ENCODE measurements around the gene SC5D.
A peak's percentile ranks its signal among the peaks of the same experiment; 100 is the strongest.

The SC5D gene

GRCh38 chr11:121293288-121293594 lies 670 bp downstream of the SC5D start:
- TF ChIP-seq POLR2A (IDR thresholded peaks at IDR 0.05; ENCODE audit: extremely low read depth, insufficient read length) (no peak), MAX (IDR thresholded peaks at IDR 0.05; ENCODE audit: low read depth, low read length) (no peak), MYC (IDR thresholded peaks at IDR 0.05; ENCODE audit: low read depth, low read length) (no peak)
- TF ChIP-seq, protein P1, sequence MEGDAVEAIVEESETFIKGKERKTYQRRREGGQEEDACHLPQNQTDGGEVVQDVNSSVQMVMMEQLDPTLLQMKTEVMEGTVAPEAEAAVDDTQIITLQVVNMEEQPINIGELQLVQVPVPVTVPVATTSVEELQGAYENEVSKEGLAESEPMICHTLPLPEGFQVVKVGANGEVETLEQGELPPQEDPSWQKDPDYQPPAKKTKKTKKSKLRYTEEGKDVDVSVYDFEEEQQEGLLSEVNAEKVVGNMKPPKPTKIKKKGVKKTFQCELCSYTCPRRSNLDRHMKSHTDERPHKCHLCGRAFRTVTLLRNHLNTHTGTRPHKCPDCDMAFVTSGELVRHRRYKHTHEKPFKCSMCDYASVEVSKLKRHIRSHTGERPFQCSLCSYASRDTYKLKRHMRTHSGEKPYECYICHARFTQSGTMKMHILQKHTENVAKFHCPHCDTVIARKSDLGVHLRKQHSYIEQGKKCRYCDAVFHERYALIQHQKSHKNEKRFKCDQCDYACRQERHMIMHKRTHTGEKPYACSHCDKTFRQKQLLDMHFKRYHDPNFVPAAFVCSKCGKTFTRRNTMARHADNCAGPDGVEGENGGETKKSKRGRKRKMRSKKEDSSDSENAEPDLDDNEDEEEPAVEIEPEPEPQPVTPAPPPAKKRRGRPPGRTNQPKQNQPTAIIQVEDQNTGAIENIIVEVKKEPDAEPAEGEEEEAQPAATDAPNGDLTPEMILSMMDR (IDR thresholded peaks at IDR 0.05; ENCODE audit: low read depth, low read length), result no peak
- DNase-seq (ENCODE audit: low read depth), result no peak
- H3K4me3 ChIP-seq (ENCODE audit: low read depth, low read length), result peak overlapping the region; percentile 82

DNA sequence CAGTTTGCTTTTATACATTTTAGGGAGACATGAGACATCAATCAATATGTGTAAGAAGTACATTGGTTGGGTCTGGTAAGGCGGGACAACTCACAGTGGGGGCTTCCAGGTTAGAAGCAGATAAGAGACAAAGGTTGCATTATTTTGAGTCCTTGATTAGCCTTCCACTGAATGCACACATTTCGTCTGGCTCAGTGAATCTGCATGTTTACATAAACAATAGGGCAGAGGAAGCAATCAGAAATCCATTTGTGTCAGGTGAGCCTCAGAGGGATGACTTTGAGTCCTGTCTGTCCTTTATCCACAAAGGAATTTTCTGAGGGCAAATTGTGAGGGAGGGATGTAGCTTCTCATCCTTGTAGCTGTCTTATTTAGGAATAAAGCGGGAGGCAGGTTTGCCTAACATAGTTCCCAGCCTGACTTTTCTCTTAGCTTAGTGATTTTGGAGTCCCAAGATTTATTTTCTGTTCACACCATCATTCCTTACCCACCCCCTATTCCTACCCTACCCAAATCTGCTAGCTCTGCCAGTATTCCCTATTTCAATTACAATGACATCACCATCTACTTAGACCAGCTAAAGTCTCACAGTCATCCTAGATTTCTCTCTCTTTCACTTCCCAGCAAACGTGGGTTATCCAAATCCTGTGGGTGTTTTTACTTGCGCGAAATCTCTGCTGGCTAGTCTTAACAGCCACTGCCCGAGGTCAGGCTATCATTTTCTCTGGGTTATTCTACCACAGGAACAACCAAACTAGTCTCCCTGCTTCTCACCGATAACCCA lies 2.9 kb downstream of the SC5D start:
- TF ChIP-seq MAX (IDR thresholded peaks at IDR 0.05; ENCODE audit: low read depth, low read length), result no peak
- TF ChIP-seq, protein P1 (IDR thresholded peaks at IDR 0.05; ENCODE audit: low read depth, low read length), result no peak
- TF ChIP-seq POLR2A (IDR thresholded peaks at IDR 0.05; ENCODE audit: extremely low read depth, insufficient read length), result no peak
- no peak for TF ChIP-seq MYC (IDR thresholded peaks at IDR 0.05; ENCODE audit: low read depth, low read length)
- H3K4me3 ChIP-seq (ENCODE audit: low read depth, low read length), result no peak overlapping the region
- DNase-seq (ENCODE audit: low read depth), result no peak

- DNase-seq (ENCODE audit: low read depth), result no peak
- TF ChIP-seq MAX (IDR thresholded peaks at IDR 0.05; ENCODE audit: low read depth, low read length) (no peak), MYC (IDR thresholded peaks at IDR 0.05; ENCODE audit: low read depth, low read length) (no peak), POLR2A (IDR thresholded peaks at IDR 0.05; ENCODE audit: extremely low read depth, insufficient read length) (no peak)
- TF ChIP-seq, protein P1 (IDR thresholded peaks at IDR 0.05; ENCODE audit: low read depth, low read length), result no peak
- no peak overlapping the region for H3K4me3 ChIP-seq (ENCODE audit: low read depth, low read length)
Observed at GRCh38 chr11:121297872-121298271, 5.3 kb downstream of the SC5D start.

GRCh38 chr11:121298774-121299173 lies 6.2 kb downstream of the SC5D start:
- DNase-seq (ENCODE audit: low read depth), result no peak
- TF ChIP-seq, protein P1 (IDR thresholded peaks at IDR 0.05; ENCODE audit: low read depth, low read length), result no peak
- no peak overlapping the region for H3K4me3 ChIP-seq (ENCODE audit: low read depth, low read length)

GRCh38 chr11:121299417-121299816 lies 6.8 kb downstream of the SC5D start:
- DNase-seq (ENCODE audit: low read depth), result no peak
- H3K4me3 ChIP-seq (ENCODE audit: low read depth, low read length), result no peak overlapping the region
- TF ChIP-seq MYC (IDR thresholded peaks at IDR 0.05; ENCODE audit: low read depth, low read length), result no peak
- TF ChIP-seq MAX (IDR thresholded peaks at IDR 0.05; ENCODE audit: low read depth, low read length), result no peak
- no peak for TF ChIP-seq POLR2A (IDR thresholded peaks at IDR 0.05; ENCODE audit: extremely low read depth, insufficient read length)
- TF ChIP-seq, protein P1 (IDR thresholded peaks at IDR 0.05; ENCODE audit: low read depth, low read length), result no peak
